ENCODE data around the gene CNIH3.

CNIH3 gene

GRCh38 chr1:224607188-224608148, 8.6 kb upstream of the CNIH3 start:
- TF ChIP-seq MAX (IDR thresholded peaks at IDR 0.05) (no peak), REST (IDR thresholded peaks at IDR 0.05; ENCODE audit: low read depth) (no peak)

- TF ChIP-seq YY1 (IDR thresholded peaks at IDR 0.05; ENCODE audit: low read depth) = no peak
- no peak for TF ChIP-seq ZBTB7A (IDR thresholded peaks at IDR 0.05; ENCODE audit: low read depth)
- no peak for TF ChIP-seq USF1 (IDR thresholded peaks at IDR 0.05)
- TF ChIP-seq TAF1 (IDR thresholded peaks at IDR 0.05; ENCODE audit: low read depth) = no peak
- TF ChIP-seq TCF12 (IDR thresholded peaks at IDR 0.05; ENCODE audit: low read depth) = no peak
- no peak for TF ChIP-seq REST (IDR thresholded peaks at IDR 0.05; ENCODE audit: low read depth)
- TF ChIP-seq CEBPB (IDR thresholded peaks at IDR 0.05) = no peak
- TF ChIP-seq MAX (IDR thresholded peaks at IDR 0.05) = no peak
- no peak for TF ChIP-seq RAD21 (IDR thresholded peaks at IDR 0.05; ENCODE audit: low read depth)
- TF ChIP-seq FOXM1 (IDR thresholded peaks at IDR 0.05; ENCODE audit: borderline replicate concordance, low read depth) = no peak
- no peak for TF ChIP-seq EGR1 (IDR thresholded peaks at IDR 0.05)
- TF ChIP-seq TEAD4 (IDR thresholded peaks at IDR 0.05) = no peak
- no peak for TF ChIP-seq CREB1 (IDR thresholded peaks at IDR 0.05; ENCODE audit: low read depth)
- no peak for TF ChIP-seq NFIC (IDR thresholded peaks at IDR 0.05)
- no peak for TF ChIP-seq EP300 (IDR thresholded peaks at IDR 0.05; ENCODE audit: borderline replicate concordance)
Observed at GRCh38 chr1:224609333-224609732, 6.8 kb upstream of the CNIH3 start.

- TF ChIP-seq TAF1 (IDR thresholded peaks at IDR 0.05; ENCODE audit: low read depth) (no peak), REST (IDR thresholded peaks at IDR 0.05; ENCODE audit: low read depth) (no peak), TCF12 (IDR thresholded peaks at IDR 0.05; ENCODE audit: low read depth) (no peak), EGR1 (IDR thresholded peaks at IDR 0.05) (no peak), FOXM1 (IDR thresholded peaks at IDR 0.05; ENCODE audit: borderline replicate concordance, low read depth) (no peak), ZBTB7A (IDR thresholded peaks at IDR 0.05; ENCODE audit: low read depth) (no peak), TEAD4 (IDR thresholded peaks at IDR 0.05) (no peak), CREB1 (IDR thresholded peaks at IDR 0.05; ENCODE audit: low read depth) (no peak), MAX (IDR thresholded peaks at IDR 0.05) (no peak), RAD21 (IDR thresholded peaks at IDR 0.05; ENCODE audit: low read depth) (no peak), NFIC (IDR thresholded peaks at IDR 0.05) (no peak), USF1 (IDR thresholded peaks at IDR 0.05) (no peak), CEBPB (IDR thresholded peaks at IDR 0.05) (no peak), EP300 (IDR thresholded peaks at IDR 0.05; ENCODE audit: borderline replicate concordance) (no peak), YY1 (IDR thresholded peaks at IDR 0.05; ENCODE audit: low read depth) (no peak)
Observed at GRCh38 chr1:224612246-224612645, 3.9 kb upstream of the CNIH3 start.

- TF ChIP-seq CREB1 (IDR thresholded peaks at IDR 0.05; ENCODE audit: low read depth) (no peak), EP300 (IDR thresholded peaks at IDR 0.05; ENCODE audit: borderline replicate concordance) (no peak), EGR1 (IDR thresholded peaks at IDR 0.05) (no peak), FOXM1 (IDR thresholded peaks at IDR 0.05; ENCODE audit: borderline replicate concordance, low read depth) (no peak), TAF1 (IDR thresholded peaks at IDR 0.05; ENCODE audit: low read depth) (no peak), TCF12 (IDR thresholded peaks at IDR 0.05; ENCODE audit: low read depth) (no peak), MAX (IDR thresholded peaks at IDR 0.05) (no peak), TEAD4 (IDR thresholded peaks at IDR 0.05) (no peak), YY1 (IDR thresholded peaks at IDR 0.05; ENCODE audit: low read depth) (no peak), USF1 (IDR thresholded peaks at IDR 0.05) (no peak), CEBPB (IDR thresholded peaks at IDR 0.05) (no peak), RAD21 (IDR thresholded peaks at IDR 0.05; ENCODE audit: low read depth) (no peak), ZBTB7A (IDR thresholded peaks at IDR 0.05; ENCODE audit: low read depth) (no peak), REST (IDR thresholded peaks at IDR 0.05; ENCODE audit: low read depth) (no peak), NFIC (IDR thresholded peaks at IDR 0.05) (no peak)
Observed at GRCh38 chr1:224613486-224613885, 2.6 kb upstream of the CNIH3 start.
